GM12873 (cell line): ENCODE results near the gene RHBDD2.

ENCODE experiments used
- CTCF ChIP-seq: IDR thresholded peaks from 2 replicates; pipeline ENCODE4 v1.5.1; 2012; ENCODE audit warnings: low read depth, mild to moderate bottlenecking, moderate library complexity, low read length, control low read depth; ENCODE audit not compliant: insufficient read depth; ENCODE audit errors: missing control alignments

RHBDD2 gene

GRCh38 chr7:75881436-75882095 is 2.7 kb downstream of the RHBDD2 start:
- TF ChIP-seq CTCF = no peak

GRCh38 chr7:75884476-75884875 is 5.6 kb downstream of the RHBDD2 start:
- TF ChIP-seq CTCF = no peak

GRCh38 chr7:75885036-75885435 is 6.2 kb downstream of the RHBDD2 start:
- TF ChIP-seq CTCF = no peak

GRCh38 chr7:75887669-75888369 is 9.0 kb downstream of the RHBDD2 start:
- no peak for TF ChIP-seq CTCF

GRCh38 chr7:75888464-75889222 is 9.8 kb downstream of the RHBDD2 start:
- TF ChIP-seq CTCF = no peak

GRCh38 chr7:75889223-75889825 is 10.5 kb downstream of the RHBDD2 start:
- no peak for TF ChIP-seq CTCF

GRCh38 chr7:75889826-75890225 is 11.0 kb downstream of the RHBDD2 start:
- no peak for TF ChIP-seq CTCF
